HG03103 (cell line): ENCODE results near the gene KHK.

Experiments
- ATAC-seq: cut with Tn5 transposase; IDR thresholded peaks from one replicate; pipeline ENCODE4 v1.9.1; 2021; ENCODE audit warnings: low read depth; ENCODE audit not compliant: unreplicated experiment

The KHK gene

DNA sequence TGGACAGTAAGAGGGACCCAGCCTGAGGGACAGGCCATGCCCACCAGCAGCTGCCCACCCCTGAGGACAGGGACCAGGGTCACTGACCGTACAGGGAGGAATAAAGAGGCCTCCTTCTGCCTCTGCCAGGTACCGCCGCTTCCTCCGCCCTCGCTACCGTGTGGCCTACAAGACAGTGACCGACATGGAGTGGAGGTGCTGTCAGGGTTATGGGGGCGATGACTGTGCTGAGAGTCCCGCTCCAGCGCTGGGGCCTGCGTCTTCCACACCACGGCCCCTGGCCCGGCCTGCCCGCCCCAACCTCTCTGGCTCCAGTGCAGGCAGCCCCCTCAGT, 6.0 kb upstream of the KHK start:
- ATAC-seq: no peak

DNA sequence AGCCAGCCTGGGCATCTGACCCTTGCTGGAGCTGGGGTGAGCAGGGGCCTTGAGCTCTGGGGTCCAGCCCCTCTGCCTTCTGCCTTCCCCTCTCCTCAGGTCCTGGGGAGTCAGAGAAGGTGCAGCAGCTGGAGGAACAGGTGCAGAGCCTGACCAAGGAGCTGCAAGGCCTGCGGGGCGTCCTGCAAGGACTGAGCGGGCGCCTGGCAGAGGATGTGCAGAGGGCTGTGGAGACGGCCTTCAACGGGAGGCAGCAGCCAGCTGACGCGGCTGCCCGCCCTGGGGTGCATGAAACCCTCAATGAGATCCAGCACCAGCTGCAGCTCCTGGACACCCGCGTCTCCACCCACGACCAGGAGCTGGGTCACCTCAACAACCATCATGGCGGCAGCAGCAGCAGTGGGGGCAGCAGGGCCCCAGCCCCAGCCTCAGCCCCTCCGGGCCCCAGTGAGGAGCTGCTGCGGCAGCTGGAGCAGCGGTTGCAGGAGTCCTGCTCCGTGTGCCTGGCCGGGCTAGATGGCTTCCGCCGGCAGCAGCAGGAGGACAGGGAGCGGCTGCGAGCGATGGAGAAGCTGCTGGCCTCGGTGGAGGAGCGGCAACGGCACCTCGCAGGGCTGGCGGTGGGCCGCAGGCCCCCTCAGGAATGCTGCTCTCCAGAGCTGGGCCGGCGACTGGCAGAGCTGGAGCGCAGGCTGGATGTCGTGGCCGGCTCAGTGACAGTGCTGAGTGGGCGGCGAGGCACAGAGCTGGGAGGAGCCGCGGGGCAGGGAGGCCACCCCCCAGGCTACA, 4.4 kb upstream of the KHK start:
- no peak for ATAC-seq

DNA sequence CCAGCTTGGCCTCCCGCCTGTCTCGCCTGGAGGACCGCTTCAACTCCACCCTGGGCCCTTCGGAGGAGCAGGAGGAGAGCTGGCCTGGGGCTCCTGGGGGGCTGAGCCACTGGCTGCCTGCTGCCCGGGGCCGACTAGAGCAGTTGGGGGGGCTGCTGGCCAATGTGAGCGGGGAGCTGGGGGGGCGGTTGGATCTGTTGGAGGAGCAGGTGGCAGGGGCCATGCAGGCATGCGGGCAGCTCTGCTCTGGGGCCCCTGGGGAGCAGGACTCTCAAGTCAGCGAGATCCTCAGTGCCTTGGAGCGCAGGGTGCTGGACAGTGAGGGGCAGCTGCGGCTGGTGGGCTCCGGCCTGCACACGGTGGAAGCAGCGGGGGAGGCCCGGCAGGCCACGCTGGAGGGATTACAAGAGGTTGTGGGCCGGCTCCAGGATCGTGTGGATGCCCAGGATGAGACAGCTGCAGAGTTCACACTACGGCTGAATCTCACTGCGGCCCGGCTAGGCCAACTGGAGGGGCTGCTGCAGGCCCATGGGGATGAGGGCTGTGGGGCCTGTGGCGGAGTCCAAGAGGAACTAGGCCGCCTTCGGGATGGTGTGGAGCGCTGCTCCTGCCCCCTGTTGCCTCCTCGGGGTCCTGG, 3.7 kb upstream of the KHK start:
- ATAC-seq: no peak

DNA sequence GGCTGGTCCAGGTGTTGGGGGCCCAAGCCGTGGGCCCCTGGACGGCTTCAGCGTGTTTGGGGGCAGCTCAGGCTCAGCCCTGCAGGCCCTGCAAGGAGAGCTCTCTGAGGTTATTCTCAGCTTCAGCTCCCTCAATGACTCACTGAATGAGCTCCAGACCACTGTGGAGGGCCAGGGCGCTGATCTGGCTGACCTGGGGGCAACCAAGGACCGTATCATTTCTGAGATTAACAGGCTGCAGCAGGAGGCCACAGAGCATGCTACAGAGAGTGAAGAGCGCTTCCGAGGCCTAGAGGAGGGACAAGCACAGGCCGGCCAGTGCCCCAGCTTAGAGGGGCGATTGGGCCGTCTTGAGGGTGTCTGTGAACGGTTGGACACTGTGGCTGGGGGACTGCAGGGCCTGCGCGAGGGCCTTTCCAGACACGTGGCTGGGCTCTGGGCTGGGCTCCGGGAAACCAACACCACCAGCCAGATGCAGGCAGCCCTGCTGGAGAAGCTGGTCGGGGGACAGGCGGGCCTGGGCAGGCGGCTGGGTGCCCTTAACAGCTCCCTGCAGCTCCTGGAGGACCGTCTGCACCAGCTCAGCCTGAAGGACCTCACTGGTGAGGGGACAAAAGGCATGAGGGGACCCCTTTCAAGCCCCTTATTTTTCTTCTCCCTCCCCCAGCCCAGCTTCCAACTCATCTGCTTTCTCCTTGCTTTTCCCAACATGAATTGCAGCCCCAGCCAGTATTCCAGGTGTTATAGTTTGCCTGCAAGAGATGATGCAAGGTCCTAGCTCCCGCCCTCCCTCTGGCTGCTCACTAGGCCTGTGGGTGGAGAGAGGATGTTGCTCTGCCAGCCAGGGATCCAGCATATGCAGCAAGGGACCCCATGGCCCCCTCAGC, 2.9 kb upstream of the KHK start:
- ATAC-seq: no peak

DNA sequence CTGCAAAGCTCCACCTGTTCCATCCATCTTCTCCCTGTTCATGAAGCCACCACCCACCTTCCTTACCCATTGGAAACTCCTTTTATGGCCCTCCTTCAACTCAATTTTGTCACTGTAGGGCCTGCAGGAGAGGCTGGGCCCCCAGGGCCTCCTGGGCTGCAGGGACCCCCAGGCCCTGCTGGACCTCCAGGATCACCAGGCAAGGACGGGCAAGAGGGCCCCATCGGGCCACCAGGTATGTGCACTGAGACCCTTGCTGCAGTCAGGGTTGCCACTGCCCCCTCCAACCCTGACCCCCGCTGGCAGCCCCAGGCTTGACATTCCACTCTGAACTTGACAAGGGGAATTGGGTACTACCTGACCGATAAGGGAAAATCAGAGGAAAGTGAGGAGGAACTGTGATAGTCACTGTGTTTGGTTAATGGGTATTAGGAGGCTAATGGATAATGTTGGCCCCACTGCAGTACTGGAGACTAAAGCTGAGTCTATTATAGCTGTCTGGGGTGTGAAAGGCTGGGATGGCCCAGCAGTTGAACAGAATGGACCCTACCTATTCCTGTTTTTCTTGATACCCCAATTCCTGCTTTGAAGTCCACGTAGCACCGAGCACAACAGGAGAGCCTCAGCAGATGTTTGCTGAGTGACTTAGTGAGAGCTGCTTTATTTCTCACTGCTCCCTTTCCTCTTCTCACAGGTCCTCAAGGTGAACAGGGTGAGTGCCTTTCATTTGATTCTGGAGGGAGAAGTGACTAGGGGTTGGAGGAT, 2.1 kb upstream of the KHK start:
- ATAC-seq: no peak

DNA sequence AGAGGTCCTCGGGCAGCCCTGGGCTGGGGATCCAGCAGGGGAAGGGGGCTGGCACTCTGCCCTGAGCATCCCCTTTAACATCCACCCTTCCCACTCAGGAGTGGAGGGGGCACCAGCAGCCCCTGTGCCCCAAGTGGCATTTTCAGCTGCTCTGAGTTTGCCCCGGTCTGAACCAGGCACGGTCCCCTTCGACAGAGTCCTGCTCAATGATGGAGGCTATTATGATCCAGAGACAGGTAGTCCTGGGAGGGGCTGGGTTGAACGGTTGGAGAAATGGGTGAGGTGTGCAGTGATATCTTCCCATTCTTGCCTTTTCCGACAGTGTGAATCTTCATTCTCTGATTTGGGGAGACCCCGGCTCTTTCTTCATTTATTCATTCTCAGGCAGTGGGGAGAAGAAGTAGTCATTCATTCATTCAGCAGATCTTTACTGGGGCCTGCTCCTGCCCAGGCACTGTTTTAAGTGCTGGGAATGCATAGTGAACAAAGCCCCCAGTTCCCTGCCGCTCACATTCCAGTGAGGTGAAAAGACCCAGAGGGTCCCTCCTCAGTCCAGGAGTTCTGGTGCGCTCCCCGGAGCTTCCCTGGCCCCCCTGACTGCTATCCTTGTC, 1.4 kb upstream of the KHK start:
- ATAC-seq: no peak

DNA sequence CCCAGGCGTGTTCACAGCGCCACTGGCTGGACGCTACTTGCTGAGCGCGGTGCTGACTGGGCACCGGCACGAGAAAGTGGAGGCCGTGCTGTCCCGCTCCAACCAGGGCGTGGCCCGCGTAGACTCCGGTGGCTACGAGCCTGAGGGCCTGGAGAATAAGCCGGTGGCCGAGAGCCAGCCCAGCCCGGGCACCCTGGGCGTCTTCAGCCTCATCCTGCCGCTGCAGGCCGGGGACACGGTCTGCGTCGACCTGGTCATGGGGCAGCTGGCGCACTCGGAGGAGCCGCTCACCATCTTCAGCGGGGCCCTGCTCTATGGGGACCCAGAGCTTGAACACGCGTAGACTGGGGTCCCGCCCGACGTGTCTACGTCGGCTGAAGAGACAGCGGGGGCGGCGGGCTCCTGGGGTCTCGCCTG, 891 bp upstream of the KHK start:
- ATAC-seq: peak; percentile 4

DNA sequence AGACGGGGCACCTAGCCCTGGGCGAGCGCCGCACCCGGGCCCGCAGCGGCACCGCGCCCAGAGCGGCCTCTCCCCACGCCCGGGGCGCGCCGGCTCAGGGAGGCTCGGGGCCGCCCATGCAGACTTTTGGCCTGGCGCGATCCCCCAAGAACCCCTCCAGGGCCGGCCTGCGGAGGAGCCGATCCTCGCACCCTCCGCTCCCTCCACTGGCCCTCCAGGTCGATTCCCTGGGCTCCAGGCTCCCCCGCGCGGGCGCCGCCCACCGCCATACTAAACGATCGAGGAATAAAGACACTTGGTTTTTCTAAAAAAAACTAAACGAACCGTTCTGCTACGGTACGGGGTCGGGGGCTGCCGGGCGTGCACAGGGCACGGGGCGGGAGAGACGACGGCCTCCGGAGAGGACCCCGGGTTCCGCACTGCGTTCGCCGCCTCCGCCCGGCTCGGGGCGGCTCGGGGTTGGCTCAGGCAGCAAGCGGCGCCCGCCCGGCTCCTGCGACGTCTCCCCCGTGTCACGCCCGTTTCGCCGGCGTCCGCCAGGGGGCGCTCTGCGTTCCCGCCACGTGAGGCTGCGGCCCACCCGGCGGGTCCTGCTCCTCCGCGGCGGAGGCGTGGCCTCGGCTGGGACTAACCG, 365 bp upstream of the KHK start:
- ATAC-seq: peak; percentile 72

DNA sequence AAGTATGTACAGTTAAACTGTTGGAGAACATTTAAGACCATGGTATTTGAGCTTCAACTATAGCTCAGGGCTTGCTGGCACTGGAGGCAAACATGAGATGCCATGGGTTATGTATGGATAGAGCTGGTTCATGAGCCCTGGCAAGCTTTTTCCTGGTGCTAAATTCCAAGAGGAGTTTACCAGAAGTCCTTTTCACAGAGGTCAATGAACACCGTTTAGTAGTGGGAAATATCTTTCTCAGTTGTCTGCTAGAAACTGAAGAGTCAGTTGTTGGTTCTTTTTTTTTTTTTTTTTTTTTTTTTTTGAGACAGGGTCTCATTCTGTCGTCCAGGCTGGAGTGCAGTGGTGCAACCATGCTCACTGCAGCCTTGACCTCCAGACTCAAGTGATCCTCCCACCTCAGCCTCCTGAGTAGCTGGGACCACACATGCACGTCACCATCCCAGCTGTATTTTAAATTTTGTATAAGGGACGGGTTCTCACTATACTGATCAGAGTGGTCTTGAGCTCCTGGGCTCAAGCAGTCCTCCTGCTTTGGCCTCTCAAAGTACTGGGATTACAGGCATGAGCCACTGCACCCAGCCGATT, 1.3 kb downstream of the KHK start:
- ATAC-seq: no peak

DNA sequence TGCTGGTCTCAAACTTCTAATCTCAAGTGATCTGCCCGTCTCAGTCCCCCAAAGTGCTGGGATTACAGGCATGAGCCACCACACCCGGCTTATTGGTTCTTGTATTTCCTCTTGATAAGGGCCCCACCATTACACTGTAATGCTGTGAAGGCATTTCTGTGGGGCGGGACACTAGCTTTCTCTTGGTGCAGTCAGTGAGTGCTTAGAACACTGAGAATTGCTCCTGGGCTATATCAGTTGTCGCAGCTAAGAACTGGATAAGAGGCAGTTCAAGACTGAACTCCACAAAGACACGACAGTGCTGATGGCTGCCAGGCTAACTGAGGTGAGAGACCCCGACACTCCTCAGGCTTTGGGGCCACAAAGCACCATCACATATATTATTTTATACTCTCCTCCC, 2.1 kb downstream of the KHK start:
- ATAC-seq: no peak

DNA sequence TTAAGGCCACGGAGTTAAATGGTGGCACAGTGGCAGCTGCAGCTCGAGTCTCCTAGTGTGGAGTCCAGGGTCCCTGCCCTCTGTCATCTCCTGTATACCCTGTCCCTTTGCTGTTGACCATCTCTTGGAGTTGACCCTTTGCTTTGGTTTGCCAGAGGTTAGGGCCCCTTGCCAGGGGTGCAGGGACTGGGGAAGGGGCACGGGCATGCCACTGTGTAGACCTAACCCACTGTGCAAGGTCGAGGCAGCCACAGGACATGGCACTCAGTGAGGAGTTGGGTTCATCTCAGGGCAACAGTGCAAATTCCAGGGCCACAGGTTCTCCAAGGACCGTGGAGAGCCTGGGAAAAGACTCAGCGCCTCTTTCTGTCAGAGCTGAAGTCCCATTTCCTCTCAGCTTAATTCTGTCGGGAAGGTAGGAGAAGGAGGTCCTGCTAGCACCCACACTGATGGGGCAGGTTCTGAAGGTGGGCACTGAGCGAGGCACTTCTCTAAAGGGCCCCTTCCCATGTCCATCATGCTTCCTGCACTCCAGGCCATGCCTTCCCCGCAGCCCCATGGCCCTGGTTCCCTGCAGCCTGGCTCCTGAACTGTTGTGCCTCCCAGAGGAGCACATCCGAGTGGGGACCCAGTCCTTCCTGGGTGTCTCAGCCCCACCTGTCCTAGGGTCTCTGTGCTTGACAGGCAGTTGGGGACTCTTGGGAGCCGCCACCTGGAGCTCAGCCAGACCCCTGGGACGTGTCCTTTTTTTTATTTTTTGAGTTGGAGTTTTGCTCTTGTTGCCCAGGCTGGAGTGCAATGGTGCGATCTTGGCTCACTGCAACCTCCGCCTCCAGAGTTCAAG, 2.8 kb downstream of the KHK start:
- no peak for ATAC-seq

DNA sequence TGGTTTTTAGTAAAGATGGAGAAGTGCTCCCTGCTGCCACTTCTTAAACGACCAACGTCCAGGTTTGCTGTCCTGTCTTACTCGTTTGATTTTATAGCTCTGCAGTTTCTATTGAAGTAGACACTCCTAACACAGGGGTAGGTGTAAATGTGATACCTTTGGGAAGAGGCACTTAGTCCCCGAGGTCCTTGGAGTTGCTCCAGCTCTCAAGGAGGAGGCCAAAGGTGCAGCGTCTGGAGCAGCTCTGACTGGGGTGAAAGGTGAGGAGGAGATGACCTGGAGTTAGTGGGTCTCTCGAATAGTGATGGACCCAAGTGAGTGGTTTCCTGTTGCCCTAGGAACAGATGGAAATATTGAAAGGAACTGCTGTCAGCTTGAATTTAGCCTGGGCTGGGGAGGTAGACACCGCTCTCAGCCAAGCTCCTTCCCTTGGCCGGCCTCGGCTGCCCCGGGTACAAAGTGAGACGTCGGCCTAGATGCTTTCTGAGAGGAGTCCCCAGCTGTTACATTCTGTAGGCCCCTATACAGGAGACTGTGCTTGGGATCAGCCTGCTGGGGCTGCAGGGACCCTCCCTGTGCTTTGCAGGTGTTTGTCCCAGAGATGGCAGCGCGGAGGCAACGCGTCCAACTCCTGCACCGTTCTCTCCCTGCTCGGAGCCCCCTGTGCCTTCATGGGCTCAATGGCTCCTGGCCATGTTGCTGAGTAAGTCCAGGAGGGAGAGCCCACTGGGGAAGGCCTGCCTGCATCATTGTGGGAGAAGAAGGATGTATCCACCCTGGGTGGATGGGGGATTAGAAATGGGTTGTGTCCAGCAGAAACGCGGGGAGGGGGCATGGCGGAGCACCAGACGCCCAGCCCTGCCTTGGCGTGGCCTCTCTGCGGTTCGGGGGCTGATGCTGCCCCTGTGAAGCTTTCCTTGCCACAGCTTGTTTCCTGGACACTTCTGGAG, 5.4 kb downstream of the KHK start:
- no peak for ATAC-seq

DNA sequence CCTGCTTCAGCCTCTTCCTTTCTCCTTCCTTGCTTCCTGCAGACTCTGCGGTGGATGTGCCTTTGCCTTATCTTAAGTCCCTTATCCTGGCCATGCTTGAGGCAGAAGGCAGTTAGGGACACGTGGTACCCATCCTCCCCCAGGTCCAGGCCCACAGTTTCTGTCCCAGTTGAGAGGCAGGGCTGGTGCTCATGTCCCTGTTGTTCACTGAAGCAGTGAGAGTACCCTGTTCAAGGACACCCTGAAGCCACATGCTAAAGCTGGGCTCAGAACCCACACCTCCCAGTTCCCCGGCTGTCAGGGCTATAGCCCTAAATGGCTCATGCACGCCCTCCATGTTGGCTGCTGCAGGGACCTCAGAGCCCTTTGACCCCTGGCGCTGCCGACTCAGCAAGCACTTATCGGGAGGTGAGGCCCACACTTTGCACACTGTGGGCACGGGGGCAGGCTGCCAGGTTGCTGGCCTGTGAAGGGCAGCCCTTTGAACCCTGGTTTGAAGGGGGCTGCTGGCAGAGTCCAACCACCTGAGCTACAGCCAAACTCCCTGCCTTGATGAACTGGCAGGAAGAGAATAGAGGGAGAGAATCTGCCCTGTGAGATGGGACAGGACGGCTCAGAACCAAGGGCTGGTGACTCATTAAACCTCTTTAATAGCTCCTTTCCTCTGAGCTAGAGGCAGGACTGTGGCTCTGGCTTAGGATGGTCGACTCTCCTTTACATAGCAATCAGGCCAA, 6.3 kb downstream of the KHK start:
- ATAC-seq: no peak

DNA sequence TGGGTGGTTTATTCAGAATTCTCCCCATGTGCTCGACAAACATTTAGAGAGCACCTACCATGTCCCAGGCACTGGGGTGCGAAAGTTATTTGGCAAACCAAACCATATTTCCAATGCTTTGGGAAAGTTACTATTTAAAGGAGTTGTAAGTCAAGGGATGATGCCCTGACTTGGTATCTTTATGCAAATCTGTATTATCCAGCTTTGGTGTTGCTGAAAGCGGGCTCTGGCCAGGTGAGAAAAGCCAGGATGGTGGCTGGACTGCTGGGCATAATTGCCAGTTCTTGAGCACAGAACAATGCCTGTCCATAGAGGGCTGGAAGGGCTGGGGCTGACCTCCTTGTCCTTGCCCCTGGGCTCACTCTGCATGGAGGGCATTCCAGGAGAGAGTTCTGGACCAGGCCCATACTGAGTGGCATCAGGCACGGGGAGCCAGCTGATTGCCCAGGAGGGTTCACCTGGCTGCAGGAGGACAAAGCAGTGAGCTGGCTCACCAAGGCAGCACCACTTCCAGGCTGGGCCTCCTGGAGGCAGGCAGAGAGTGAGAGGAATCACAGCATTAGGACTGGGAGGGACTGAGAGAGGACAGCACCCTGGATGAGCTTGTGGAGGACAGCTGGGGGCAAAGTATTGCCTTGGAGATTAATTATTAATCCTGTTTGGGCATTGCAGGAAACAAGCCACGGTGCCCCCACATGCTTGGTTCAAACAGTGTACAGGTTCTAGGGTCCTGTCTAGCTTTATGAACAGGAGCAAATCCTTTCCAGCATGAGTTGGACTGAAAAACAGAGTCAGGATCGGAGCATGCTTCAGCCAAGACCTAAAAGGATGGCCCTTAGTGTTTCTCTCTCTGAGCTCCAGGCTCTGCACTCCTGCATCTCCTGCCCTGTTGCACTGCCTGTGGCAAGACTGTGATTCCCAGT, 7.1 kb downstream of the KHK start:
- no peak for ATAC-seq

DNA sequence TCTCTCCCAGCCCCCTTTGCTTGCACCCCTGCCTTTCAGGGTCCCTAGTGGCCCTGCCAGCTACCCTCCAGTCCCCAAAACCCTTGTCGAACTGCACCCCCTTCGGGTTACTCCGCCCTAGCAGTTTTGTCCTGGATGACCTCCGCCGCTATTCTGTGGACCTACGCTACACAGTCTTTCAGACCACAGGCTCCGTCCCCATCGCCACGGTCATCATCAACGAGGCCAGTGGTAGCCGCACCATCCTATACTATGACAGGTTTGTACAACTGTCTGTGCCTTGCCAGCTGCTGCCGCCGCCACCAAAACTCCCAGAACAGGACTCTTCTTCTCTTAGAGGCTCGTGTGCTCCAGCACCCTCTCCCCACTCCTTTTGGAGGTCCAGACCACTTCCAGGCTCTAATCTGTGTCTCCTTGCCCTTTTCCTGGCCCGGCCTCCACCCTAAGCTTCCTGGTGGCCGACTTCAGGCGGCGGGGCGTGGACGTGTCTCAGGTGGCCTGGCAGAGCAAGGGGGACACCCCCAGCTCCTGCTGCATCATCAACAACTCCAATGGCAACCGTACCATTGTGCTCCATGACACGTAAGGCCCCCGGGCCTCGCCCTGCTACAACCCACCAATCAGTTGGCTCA, 7.9 kb downstream of the KHK start:
- ATAC-seq: no peak

DNA sequence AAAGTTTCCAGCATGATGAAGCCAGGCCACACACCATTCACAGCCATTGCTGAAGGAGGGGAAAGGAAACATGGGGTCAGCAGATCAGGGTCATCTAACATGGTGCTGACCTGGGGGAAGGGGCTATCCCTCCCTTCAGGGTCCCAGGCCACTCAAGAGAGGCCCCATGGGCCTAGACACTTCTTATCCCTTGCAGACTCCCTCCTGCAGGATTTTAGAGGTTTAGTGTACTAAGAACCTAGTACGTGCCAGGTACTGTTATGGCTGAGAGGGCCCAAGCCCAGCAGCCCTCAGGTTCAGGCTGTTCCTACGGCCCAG, 8.8 kb downstream of the KHK start:
- no peak for ATAC-seq
